Left renal cortex interstitium (tissue), 4 donors: Measurements from ENCODE around the gene SLC10A2. TPM values are rescaled to one million over a fixed set of nuclear protein-coding genes. Genes with fewer than 3 reads are reported as not detected.
"Not testable (repeated sequence)": the region's sequence is repeated elsewhere in the genome, so short reads cannot be mapped to it uniquely, and the experiment has no call there.

ENCODE experiments used
- DNase-seq, 4 donors: peaks; one replicate each; pipeline ENCODE4 v3.0.0-alpha.2; 2013; ENCODE audit warnings: low read depth in 4 of 4, low spot score in 2 of 4, missing footprints in 1 of 4
- polyA plus RNA-seq, 4 donors: library from polyadenylated mRNA; unstranded; fragments of 120-200 nt; gene quantifications; one replicate each; pipeline ENCODE4 v1.2.1, GENCODE V29; 2013; ENCODE audit not compliant: insufficient read length in 4 of 4

Gene SLC10A2
- under 1 TPM; 0.65 to 0.88 (median 0.72) TPM for polyA plus RNA-seq

- DNase-seq = no peak
Observed at GRCh38 chr13:103066079-103066780, at the start of gene SLC10A2. SLC10A2 (minus strand) TSS chr13:103066417; CDS start chr13:103066249, 168 bp downstream.

GRCh38 chr13:103107580-103107979 lies 41.4 kb upstream of the SLC10A2 start:
- no peak for DNase-seq

GRCh38 chr13:103104340-103104739 lies 38.1 kb upstream of the SLC10A2 start:
- no peak for DNase-seq

- not testable (repeated sequence) for DNase-seq
Observed at GRCh38 chr13:103103456-103103855, 37.2 kb upstream of the SLC10A2 start.

- no peak for DNase-seq
Observed at GRCh38 chr13:103102482-103102881, 36.3 kb upstream of the SLC10A2 start.

- no peak for DNase-seq
Observed at GRCh38 chr13:103101901-103102300, 35.7 kb upstream of the SLC10A2 start.

- DNase-seq = no peak
Observed at GRCh38 chr13:103101500-103101899, 35.3 kb upstream of the SLC10A2 start.

GRCh38 chr13:103100830-103101229 lies 34.6 kb upstream of the SLC10A2 start:
- DNase-seq = no peak

- DNase-seq = no peak
Observed at GRCh38 chr13:103099722-103100293, 33.6 kb upstream of the SLC10A2 start.

GRCh38 chr13:103098535-103098934 lies 32.3 kb upstream of the SLC10A2 start:
- DNase-seq = no peak

- DNase-seq = no peak
Observed at GRCh38 chr13:103097366-103097928, 31.2 kb upstream of the SLC10A2 start.

- not testable (repeated sequence) for DNase-seq
Observed at GRCh38 chr13:103093649-103094048, 27.4 kb upstream of the SLC10A2 start.

- DNase-seq = no peak
Observed at GRCh38 chr13:103087275-103087674, 21.1 kb upstream of the SLC10A2 start.

GRCh38 chr13:103081435-103081834 lies 15.2 kb upstream of the SLC10A2 start:
- no peak for DNase-seq

GRCh38 chr13:103078158-103078557 lies 11.9 kb upstream of the SLC10A2 start:
- no peak for DNase-seq

- no peak for DNase-seq
Observed at GRCh38 chr13:103068836-103069235, 2.6 kb upstream of the SLC10A2 start.

GRCh38 chr13:103067751-103068555 lies 1.7 kb upstream of the SLC10A2 start:
- peak in 1 of 4 donors; percentile 3 for DNase-seq

GRCh38 chr13:103066781-103067345 lies 646 bp upstream of the SLC10A2 start:
- DNase-seq = no peak

- no peak for DNase-seq
Observed at GRCh38 chr13:103063376-103063775, 2.8 kb downstream of the SLC10A2 start.

- DNase-seq = no peak
Observed at GRCh38 chr13:103062079-103062478, 4.1 kb downstream of the SLC10A2 start.

- DNase-seq = no peak
Observed at GRCh38 chr13:103056008-103056407, 10.2 kb downstream of the SLC10A2 start.
